Astrocyte (in vitro differentiated cells and primary cell): Measurements from ENCODE around the gene HNF1B. TPM values are rescaled to one million over a fixed set of nuclear protein-coding genes. Genes with fewer than 3 reads are reported as not detected.

Experiments
- DNase-seq: peaks from one replicate; pipeline ENCODE4 v3.0.0-alpha.2; 2010; ENCODE audit warnings: low read depth
- FAIRE-seq: peaks from 2 replicates; lab custom pipeline; 2011; peaks lifted over from hg19 to GRCh38; lab: Jason Lieb, UNC
- H2AFZ ChIP-seq: 2 replicates; pipeline ENCODE4 v1.6.0; 2012; ENCODE audit warnings: low read depth, low read length, inconsistent platforms
- H3K27ac ChIP-seq: 2 replicates; pipeline ENCODE4 v1.5.1; 2011; ENCODE audit warnings: low read depth, low read length, inconsistent platforms
- H3K27me3 ChIP-seq: 2 replicates; pipeline ENCODE4 v1.6.0; 2011; ENCODE audit warnings: low read length, inconsistent platforms; ENCODE audit not compliant: insufficient read depth
- H3K36me3 ChIP-seq: 2 replicates; pipeline ENCODE4 v1.5.1; 2011; ENCODE audit warnings: low read length, inconsistent platforms; ENCODE audit not compliant: insufficient read depth
- H3K4me1 ChIP-seq: 2 replicates; pipeline ENCODE4 v1.5.1; 2011; ENCODE audit warnings: low read length, inconsistent platforms; ENCODE audit not compliant: insufficient read depth
- H3K4me2 ChIP-seq: 2 replicates; pipeline ENCODE4 v1.6.0; 2012; ENCODE audit warnings: low read length, inconsistent platforms
- H3K4me3 ChIP-seq: 2 replicates; pipeline ENCODE4 v1.5.1; 2011; ENCODE audit warnings: low read depth, mild to moderate bottlenecking, low read length, inconsistent platforms; ENCODE audit not compliant: insufficient read depth
- H3K79me2 ChIP-seq: 2 replicates; pipeline ENCODE4 v1.6.0; 2012; ENCODE audit warnings: mild to moderate bottlenecking, low read length, inconsistent platforms; ENCODE audit not compliant: insufficient read depth
- H3K9ac ChIP-seq: 2 replicates; pipeline ENCODE4 v1.6.0; 2012; ENCODE audit warnings: mild to moderate bottlenecking, low read length, inconsistent platforms
- H3K9me3 ChIP-seq: 2 replicates; pipeline ENCODE4 v1.5.1; 2012; ENCODE audit warnings: low read depth, mild to moderate bottlenecking, low read length, inconsistent platforms; ENCODE audit not compliant: insufficient read depth
- H4K20me1 ChIP-seq: 2 replicates; pipeline ENCODE4 v1.6.0; 2012; ENCODE audit warnings: low read length, inconsistent platforms; ENCODE audit not compliant: insufficient read depth
- H3K27ac Mint-ChIP-seq: one replicate; pipeline ENCODE4 v1.8.0; 2021; ENCODE audit warnings: mild to moderate bottlenecking, mixed read lengths; ENCODE audit not compliant: unreplicated experiment
- H3K27me3 Mint-ChIP-seq: one replicate; pipeline ENCODE4 v1.8.0; 2021; ENCODE audit warnings: low read depth, mixed read lengths; ENCODE audit not compliant: unreplicated experiment
- H3K36me3 Mint-ChIP-seq: one replicate; pipeline ENCODE4 v1.8.0; 2021; ENCODE audit warnings: low read depth, mixed read lengths; ENCODE audit not compliant: unreplicated experiment
- H3K4me1 Mint-ChIP-seq: one replicate; pipeline ENCODE4 v1.8.0; 2021; ENCODE audit warnings: low read depth, mixed read lengths; ENCODE audit not compliant: unreplicated experiment
- H3K4me3 Mint-ChIP-seq: one replicate; pipeline ENCODE4 v1.8.0; 2021; ENCODE audit warnings: mild to moderate bottlenecking, moderate library complexity, mixed read lengths; ENCODE audit not compliant: unreplicated experiment
- H3K9me3 Mint-ChIP-seq: one replicate; pipeline ENCODE4 v1.8.0; 2021; ENCODE audit warnings: mild to moderate bottlenecking, mixed read lengths; ENCODE audit not compliant: unreplicated experiment
- CTCF ChIP-seq: IDR thresholded peaks from 2 replicates; pipeline ENCODE4 v1.5.1; 2011; ENCODE audit warnings: low read depth, mild to moderate bottlenecking, inconsistent platforms, low read length, moderate library complexity; ENCODE audit not compliant: insufficient read depth
- EZH2 ChIP-seq: IDR thresholded peaks from 2 replicates; pipeline ENCODE4 v1.6.1; 2012; ENCODE audit warnings: mild to moderate bottlenecking, low read length, inconsistent platforms; ENCODE audit not compliant: insufficient read depth
- total RNA-seq: library from RNA; stranded (reverse); gene quantifications from 2 replicates; pipeline ENCODE4 v1.2.1, GENCODE V29; 2021

HNF1B gene
- total RNA-seq, 1 donor from 2014 or later = 15.6 TPM

GRCh38 chr17:37651849-37652248 lies 93.0 kb downstream of the HNF1B start:
- H2AFZ ChIP-seq = no peak overlapping the region
- H3K36me3 Mint-ChIP-seq = no peaks in the 10 kb centered on the region
- H3K4me2 ChIP-seq = no peak overlapping the region
- no peaks in the 10 kb centered on the region for H3K27me3 ChIP-seq
- H3K4me1 Mint-ChIP-seq = peaks cover 15% of the 10 kb centered on the region
- H3K9me3 Mint-ChIP-seq = no peaks in the 10 kb centered on the region
- TF ChIP-seq EZH2 (no peak), CTCF (no peak)
- no peaks in the 10 kb centered on the region for H4K20me1 ChIP-seq
- no peaks in the 10 kb centered on the region for H3K9me3 ChIP-seq
- no peaks in the 10 kb centered on the region for H3K27me3 Mint-ChIP-seq
- FAIRE-seq = no peak
- no peaks in the 10 kb centered on the region for H3K36me3 ChIP-seq
- no peak overlapping the region for H3K9ac ChIP-seq
- H3K27ac Mint-ChIP-seq = no peak overlapping the region
- no peak for DNase-seq
- no peak overlapping the region for H3K27ac ChIP-seq
- peaks cover 13% of the 10 kb centered on the region for H3K4me1 ChIP-seq
- no peak overlapping the region for H3K4me3 ChIP-seq
- no peaks in the 10 kb centered on the region for H3K79me2 ChIP-seq
- no peak overlapping the region for H3K4me3 Mint-ChIP-seq

GRCh38 chr17:37650419-37651003 lies 94.3 kb downstream of the HNF1B start:
- no peak overlapping the region for H3K27ac ChIP-seq
- Mint-ChIP-seq H3K27ac (no peak overlapping the region), H3K27me3 (peaks cover 4% of the 10 kb centered on the region), H3K36me3 (no peaks in the 10 kb centered on the region), H3K4me3 (no peak overlapping the region), H3K4me1 (peaks cover 15% of the 10 kb centered on the region), H3K9me3 (no peaks in the 10 kb centered on the region)
- no peak overlapping the region for H2AFZ ChIP-seq
- H3K79me2 ChIP-seq = no peaks in the 10 kb centered on the region
- TF ChIP-seq CTCF (peak; percentile 58), EZH2 (no peak)
- H3K4me1 ChIP-seq = peaks cover 13% of the 10 kb centered on the region
- DNase-seq (no peak), FAIRE-seq (no peak)
- H3K27me3 ChIP-seq = no peaks in the 10 kb centered on the region
- H3K36me3 ChIP-seq = no peaks in the 10 kb centered on the region
- no peak overlapping the region for H3K4me2 ChIP-seq
- H3K4me3 ChIP-seq = no peak overlapping the region
- H4K20me1 ChIP-seq = no peaks in the 10 kb centered on the region
- H3K9me3 ChIP-seq = no peaks in the 10 kb centered on the region
- H3K9ac ChIP-seq = no peak overlapping the region

- Histone ChIP-seq H3K4me1 (peaks cover 17% of the 10 kb centered on the region), H3K27ac (peak overlapping the region; percentile 60), H2AFZ (peak overlapping the region; percentile 18), H3K79me2 (no peaks in the 10 kb centered on the region), H3K36me3 (no peaks in the 10 kb centered on the region), H3K4me2 (peak overlapping the region; percentile 74), H4K20me1 (no peaks in the 10 kb centered on the region), H3K9ac (peak overlapping the region; percentile 61), H3K27me3 (no peaks in the 10 kb centered on the region), H3K4me3 (no peak overlapping the region), H3K9me3 (no peaks in the 10 kb centered on the region)
- H3K27ac Mint-ChIP-seq = peak overlapping the region; percentile 2
- H3K27me3 Mint-ChIP-seq = peaks cover 4% of the 10 kb centered on the region
- H3K9me3 Mint-ChIP-seq = no peaks in the 10 kb centered on the region
- TF ChIP-seq CTCF (no peak), EZH2 (no peak)
- FAIRE-seq = no peak
- H3K4me1 Mint-ChIP-seq = peaks cover 19% of the 10 kb centered on the region
- H3K4me3 Mint-ChIP-seq = no peak overlapping the region
- DNase-seq = peak; percentile 73
- H3K36me3 Mint-ChIP-seq = no peaks in the 10 kb centered on the region
Measured at GRCh38 chr17:37648555-37648954, 96.3 kb downstream of the HNF1B start.
